Ovary (tissue), 9 donors: ENCODE results near the gene PRKG2. TPM values are rescaled to one million over a fixed set of nuclear protein-coding genes. Genes with fewer than 3 reads are reported as not detected.

Experiments used
- DNase-seq, 5 donors: peaks; one replicate each; pipeline ENCODE4 v3.0.0-alpha.2; 2019 to 2020
- H3K27ac ChIP-seq, 2 donors: fragments of 200-600 bp; one replicate each; pipeline versions ENCODE4 v1.5.1 to v1.8.0; 2019 to 2022
- H3K27me3 ChIP-seq: fragments of 200-600 bp; one replicate; pipeline ENCODE4 v1.8.0; 2022
- H3K36me3 ChIP-seq: fragments of 200-600 bp; sonication (generic); one replicate; pipeline ENCODE4 v1.5.1; 2019
- H3K4me1 ChIP-seq: one replicate; pipeline ENCODE4 v1.8.1; 2013; ENCODE audit warnings: mild to moderate bottlenecking, moderate library complexity; ENCODE audit not compliant: insufficient read depth
- H3K4me3 ChIP-seq: fragments of 200-600 bp; sonication (generic); one replicate; pipeline ENCODE4 v1.5.1; 2017
- H3K9me3 ChIP-seq, 2 donors: fragments of 200-600 bp in 1 of 2; sonication (generic) in 1 of 2; one replicate each; pipeline versions ENCODE4 v1.5.1 to v1.8.1; 2013 to 2019; ENCODE audit warnings: mild to moderate bottlenecking in 1 of 2, moderate library complexity in 1 of 2
- CTCF ChIP-seq, 3 donors: fragments of 450-650 bp in 2 of 3; fragments of 200-600 bp in 1 of 3; IDR thresholded peaks; one replicate each; pipeline versions ENCODE4 v1.5.1 to v1.8.0; 2016 to 2022; ENCODE audit warnings: antibody characterized with exemption in 3 of 3, mild to moderate bottlenecking in 1 of 3
- EP300 ChIP-seq: sonication (generic); formaldehyde crosslinking; IDR thresholded peaks from one replicate; pipeline ENCODE4 v1.6.1; 2017; ENCODE audit warnings: antibody characterized with exemption
- POLR2A ChIP-seq: fragments of 450-650 bp; IDR thresholded peaks from one replicate; pipeline ENCODE4 v1.6.1; 2017; ENCODE audit warnings: antibody characterized with exemption, mild to moderate bottlenecking, moderate library complexity
- WGBS, 3 donors: extraction: QIAGEN DNeasy Blood & Tissue Kit in 1 of 3; methylation state at CpG; one replicate each; pipeline versions ENCODE4 v1.1.5 to v1.1.7; 2013 to 2017; 5-methylcytosine and 5-hydroxymethylcytosine counted together
- intact Hi-C, 4 donors: fragments of 100-400 bp; cut with DNase I; formaldehyde crosslinking; loops; one replicate each; pipeline versions ENCODE4 v1.11.0 to v1.15.1; 2022 to 2023
- polyA plus RNA-seq, 2 donors: library from polyadenylated mRNA; stranded (reverse); fragments of 200-250 nt in 1 of 2; fragments of 350-450 nt in 1 of 2; fragmentation: Illumina TruSeq in 1 of 2; extraction: RNeasy Lipid Tissue Mini Kit (QIAGEN cat#74804) in 1 of 2; gene quantifications; one replicate each; pipeline ENCODE4 v1.2.3, GENCODE V29; 2013 to 2014
- total RNA-seq, 7 donors: library from RNA; depleted of rRNA in 2 of 7; stranded (reverse); fragments of >200 nt in 2 of 7; fragmentation: NEBNext Ultra II Directional in 3 of 7; extraction: Animal tissue kit (Norgen Biotek cat#: 25700) in 3 of 7; gene quantifications; one replicate each; pipeline versions ENCODE4 v1.1.0 to v1.2.4, GENCODE V29; 2016 to 2023
- donor health status: DM: no; HTN: no; CAD: no; lungs with moderate emphysema.
- donor health status: DM: no; HTN: no; CAD: no.
- donor health status: Bipolar disorder and iron deficiency.
- donor health status: DM: yes; HTN: yes; CAD: no.
- donor health status: DM: no; HTN: no; CAD: no.
- donor health status: DM: yes; HTN: yes; CAD: no.

PRKG2 gene
- total and polyA plus RNA-seq, 9 donors = 0.08 to 0.60 (median 0.16) TPM; not detected in 3

- Histone ChIP-seq H3K27me3 (no peaks in the 10 kb centered on the region), H3K27ac (no peak overlapping the region), H3K36me3 (no peaks in the 10 kb centered on the region), H3K9me3 (no peaks in the 10 kb centered on the region), H3K4me3 (no peak overlapping the region), H3K4me1 (peaks cover 2% of the 10 kb centered on the region)
- no peak for DNase-seq
- WGBS, 3 donors = 37 to 72% (median 41%) methylated on average over 1 of the region's 1 CpG
- intact Hi-C loops = no loop called here
- no peak for TF ChIP-seq POLR2A
- no peak for TF ChIP-seq EP300
- no peak for TF ChIP-seq CTCF (IDR thresholded peaks at IDR 0.05)
These were observed 176.2 kb downstream of the PRKG2 start for GRCh38 chr4:81038636-81039350.

Other genes with a start within 250 kb of the PRKG2 start
- 10 to 100 TPM in 1 of 7 donors, 1 to 10 TPM in 5, under 1 TPM in 1; 0.56 to 10.1 (median 2.3) TPM for gene BMP3, start 184.5 kb downstream of the PRKG2 start, total RNA-seq
- gene BMP3, start 184.5 kb downstream of the PRKG2 start, polyA plus RNA-seq = 1 to 10 TPM; 7.8 to 7.9 TPM